ENCODE measurements around the gene ODAPH. TPM values are rescaled to one million over a fixed set of nuclear protein-coding genes. Genes with fewer than 3 reads are reported as not detected.

Gene ODAPH
- total RNA-seq, 1 experiment from 2014 or later = not detected

DNA sequence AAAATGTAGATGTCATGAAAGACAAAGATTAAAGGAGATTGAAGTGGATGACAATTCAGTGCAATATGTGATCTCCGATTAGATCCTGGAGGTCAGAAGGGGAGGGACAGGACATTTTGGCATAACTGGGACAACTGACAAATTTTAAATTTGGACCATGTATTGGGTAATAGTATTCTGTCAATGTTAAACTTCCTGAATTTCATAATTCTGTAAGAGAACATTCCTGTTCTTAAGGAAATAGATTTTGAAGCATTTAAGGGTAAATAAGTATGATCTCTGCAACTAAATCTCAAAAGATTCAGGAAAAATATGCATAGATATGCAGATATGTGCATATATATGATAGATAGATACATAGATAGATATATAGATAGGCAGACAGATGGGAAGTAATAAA, 11.0 kb downstream of the ODAPH start:
- no peak overlapping the region for H2BK12ac ChIP-seq (ENCODE audit: insufficient read length, low read depth, low read length)
- no peak overlapping the region for H3K23ac ChIP-seq (ENCODE audit: insufficient read length, low read depth, low read length)
- no peak overlapping the region for H2BK120ac ChIP-seq (ENCODE audit: low read depth, low read length, poor library complexity, severe bottlenecking)
- peaks cover 0 to 15% (median 8%) of the 10 kb centered on the region in 3 experiments; a peak in 4 of 7 replicates for H3K36me3 Mint-ChIP-seq (ENCODE audit: insufficient read depth in 1 of 3, low read depth in 3 of 3)
- no peaks in the 10 kb centered on the region for H3K23me2 ChIP-seq (ENCODE audit: insufficient read length, low read depth, low read length, poor library complexity, severe bottlenecking)
- H2AK5ac ChIP-seq (ENCODE audit: insufficient read length, low read length) = no peak overlapping the region
- no peaks in the 10 kb centered on the region for H3K79me2 ChIP-seq (ENCODE audit: insufficient read depth, low read length)
- no peak overlapping the region for H4K5ac ChIP-seq (ENCODE audit: insufficient read length, low read depth, low read length)
- peaks cover 5% of the 10 kb centered on the region in 2 experiments for H3K4me1 Mint-ChIP-seq
- no peak overlapping the region for H3K4me2 ChIP-seq (ENCODE audit: insufficient read depth, insufficient read length, low read length)
- no peak overlapping the region for H3T11ph ChIP-seq (ENCODE audit: low read length)
- H2BK5ac ChIP-seq (ENCODE audit: insufficient read length, low read length) = no peak overlapping the region
- H2AFZ ChIP-seq (ENCODE audit: low read length) = no peak overlapping the region
- H4K8ac ChIP-seq (replicated peaks; ENCODE audit: insufficient read length, low read depth, low read length) = no peak overlapping the region
- H3K56ac ChIP-seq (ENCODE audit: insufficient read length, low read depth, low read length) = no peak overlapping the region
- no peak overlapping the region for H2BK20ac ChIP-seq (ENCODE audit: low read depth, low read length, poor library complexity, severe bottlenecking)
- H4K20me1 ChIP-seq (ENCODE audit: control insufficient read depth, insufficient read depth, insufficient read length) = no peaks in the 10 kb centered on the region
- H3K9me3 Mint-ChIP-seq = peaks cover 10 to 12% of the 10 kb centered on the region in 2 experiments
- H3K4ac ChIP-seq (ENCODE audit: low read depth, low read length) = no peak overlapping the region
- H2BK15ac ChIP-seq (ENCODE audit: low read depth, low read length) = no peak overlapping the region
- no CpG with 5 or more reads among the region's 1 CpG for WGBS (ENCODE audit: extremely low coverage, insufficient read length, low lambda C conversion rate)
- no peaks in the 10 kb centered on the region for H3K27me3 ChIP-seq (ENCODE audit: insufficient read depth, low read length)
- H3K18ac ChIP-seq (ENCODE audit: insufficient read length, low read depth, low read length) = no peak overlapping the region
- no peak overlapping the region for H3K9ac ChIP-seq (ENCODE audit: extremely low read depth, insufficient read length, low read length)
- peaks cover 2% of the 10 kb centered on the region; the same call in 1 of the 2 replicates for H3K4me1 ChIP-seq (ENCODE audit: insufficient read depth, low read length)
- no peak overlapping the region for H4K91ac ChIP-seq (ENCODE audit: insufficient read length, low read depth, low read length)
- H3K27ac Mint-ChIP-seq = no peak overlapping the region
- peaks cover 5% of the 10 kb centered on the region for H3K9me3 ChIP-seq (ENCODE audit: control insufficient read depth, low read depth, low read length)
- H3K79me1 ChIP-seq (ENCODE audit: insufficient read depth, low read depth, low read length, poor library complexity, severe bottlenecking) = no peaks in the 10 kb centered on the region
- H3K4me3 Mint-ChIP-seq = no peak overlapping the region
- no peak overlapping the region for H3K14ac ChIP-seq (ENCODE audit: insufficient read depth, low read length)
- DNase-seq = no peak
- TF ChIP-seq CTCF (conservative IDR thresholded peaks at IDR 0.05) = no peak
- no peak overlapping the region for H3K27ac ChIP-seq (ENCODE audit: insufficient read length, low read depth, low read length)
- peaks cover 10% of the 10 kb centered on the region for H3K27me3 Mint-ChIP-seq (ENCODE audit: low read depth)

All from H9 (cell line).